Fibroblast of mammary gland (primary cell): ENCODE measurements around the gene LANCL3.

Source experiments
- DNase-seq: peaks from one replicate; pipeline ENCODE4 v3.0.0-alpha.2; 2010; ENCODE audit warnings: low read depth
- H3K4me3 ChIP-seq: 2 replicates; pipeline ENCODE4 v1.5.1; 2011; ENCODE audit warnings: low read depth, mild to moderate bottlenecking, low read length, moderate library complexity; ENCODE audit not compliant: control insufficient read depth
- TF ChIP-seq, protein P1 (sequence below): conservative IDR thresholded peaks from 2 replicates; pipeline ENCODE4 v1.5.1; 2011; ENCODE audit warnings: low read depth, low read length, inconsistent platforms; ENCODE audit not compliant: control insufficient read depth, insufficient read depth

Gene LANCL3

DNA sequence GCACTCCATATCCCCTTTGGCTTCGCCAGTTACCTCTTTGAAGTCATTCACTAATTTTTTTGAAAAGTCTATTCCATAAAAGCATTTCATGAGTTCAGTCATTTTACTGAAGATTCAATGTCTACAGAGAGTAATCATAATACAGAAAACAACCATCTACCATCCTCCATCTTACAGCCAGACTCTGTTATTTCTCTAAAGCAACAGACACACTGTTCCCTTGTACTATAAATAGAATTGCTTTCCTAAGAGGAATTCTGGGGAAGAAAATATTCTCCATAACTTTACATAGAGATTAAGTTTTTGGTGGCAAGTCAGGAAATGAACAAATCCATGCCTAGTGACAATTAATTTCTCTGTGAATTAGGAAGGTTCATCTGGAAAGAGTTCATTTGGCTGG is 151.1 kb downstream of the LANCL3 start:
- no peak for DNase-seq
- no peak overlapping the region for H3K4me3 ChIP-seq
- TF ChIP-seq, protein P1, sequence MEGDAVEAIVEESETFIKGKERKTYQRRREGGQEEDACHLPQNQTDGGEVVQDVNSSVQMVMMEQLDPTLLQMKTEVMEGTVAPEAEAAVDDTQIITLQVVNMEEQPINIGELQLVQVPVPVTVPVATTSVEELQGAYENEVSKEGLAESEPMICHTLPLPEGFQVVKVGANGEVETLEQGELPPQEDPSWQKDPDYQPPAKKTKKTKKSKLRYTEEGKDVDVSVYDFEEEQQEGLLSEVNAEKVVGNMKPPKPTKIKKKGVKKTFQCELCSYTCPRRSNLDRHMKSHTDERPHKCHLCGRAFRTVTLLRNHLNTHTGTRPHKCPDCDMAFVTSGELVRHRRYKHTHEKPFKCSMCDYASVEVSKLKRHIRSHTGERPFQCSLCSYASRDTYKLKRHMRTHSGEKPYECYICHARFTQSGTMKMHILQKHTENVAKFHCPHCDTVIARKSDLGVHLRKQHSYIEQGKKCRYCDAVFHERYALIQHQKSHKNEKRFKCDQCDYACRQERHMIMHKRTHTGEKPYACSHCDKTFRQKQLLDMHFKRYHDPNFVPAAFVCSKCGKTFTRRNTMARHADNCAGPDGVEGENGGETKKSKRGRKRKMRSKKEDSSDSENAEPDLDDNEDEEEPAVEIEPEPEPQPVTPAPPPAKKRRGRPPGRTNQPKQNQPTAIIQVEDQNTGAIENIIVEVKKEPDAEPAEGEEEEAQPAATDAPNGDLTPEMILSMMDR, result no peak

DNA sequence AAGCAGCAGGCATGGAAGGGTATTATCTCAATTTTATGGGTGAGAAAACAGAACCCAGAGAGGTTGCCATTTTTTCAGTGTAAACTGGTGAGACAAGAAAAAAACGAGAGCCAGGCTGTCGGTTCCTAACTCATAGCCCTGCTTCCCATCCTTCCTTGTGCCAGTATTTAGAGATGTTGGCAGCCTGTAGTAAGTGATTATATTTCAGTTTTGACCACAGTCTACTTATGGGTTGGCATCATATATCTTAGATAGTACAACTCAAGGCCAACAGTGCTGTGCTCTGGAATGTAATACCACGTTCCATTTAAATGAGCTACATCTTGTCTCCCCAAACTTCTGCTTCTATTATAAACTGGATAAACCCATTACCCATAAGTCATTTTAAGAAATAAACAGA is 154.9 kb downstream of the LANCL3 start:
- no peak overlapping the region for H3K4me3 ChIP-seq
- TF ChIP-seq, protein P1, result no peak
- no peak for DNase-seq
